IPS-15b (cell line): Measurements from ENCODE around the gene ITGA3.
"Not testable (repeated sequence)": the region's sequence is repeated elsewhere in the genome, so short reads cannot be mapped to it uniquely, and the experiment has no call there.

Source experiments
- H3K27me3 ChIP-seq: one replicate; pipeline ENCODE4 v1.6.1; 2013; ENCODE audit warnings: low read length; ENCODE audit not compliant: control insufficient read depth, insufficient read depth
- H3K36me3 ChIP-seq: one replicate; pipeline ENCODE4 v1.6.1; 2013; ENCODE audit warnings: low read length; ENCODE audit not compliant: control insufficient read depth, insufficient read depth
- H3K4me1 ChIP-seq: one replicate; pipeline ENCODE4 v1.6.1; 2013; ENCODE audit warnings: mild to moderate bottlenecking, low read length; ENCODE audit not compliant: control insufficient read depth, insufficient read depth
- H3K4me3 ChIP-seq: one replicate; pipeline ENCODE4 v1.5.1; 2013; ENCODE audit warnings: low read depth, low read length
- H3K9ac ChIP-seq: one replicate; pipeline ENCODE4 v1.6.1; 2013; ENCODE audit warnings: low read depth, mild to moderate bottlenecking, low read length
- H3K9me3 ChIP-seq: one replicate; pipeline ENCODE4 v1.6.1; 2013; ENCODE audit warnings: mild to moderate bottlenecking, low read length; ENCODE audit not compliant: control insufficient read depth, insufficient read depth

The ITGA3 gene

GRCh38 chr17:50036455-50037261 lies 19.3 kb upstream of the ITGA3 start:
- Histone ChIP-seq H3K9me3 (no peaks in the 10 kb centered on the region), H3K27me3 (no peaks in the 10 kb centered on the region), H3K9ac (no peak overlapping the region), H3K4me3 (no peak overlapping the region), H3K36me3 (no peaks in the 10 kb centered on the region), H3K4me1 (no peaks in the 10 kb centered on the region)

- Histone ChIP-seq H3K36me3 (no peaks in the 10 kb centered on the region), H3K4me3 (no peak overlapping the region), H3K9ac (no peak overlapping the region), H3K4me1 (no peaks in the 10 kb centered on the region), H3K9me3 (no peaks in the 10 kb centered on the region), H3K27me3 (no peaks in the 10 kb centered on the region)
Measured at GRCh38 chr17:50037321-50038107, 18.4 kb upstream of the ITGA3 start.

GRCh38 chr17:50039058-50039457 lies 16.9 kb upstream of the ITGA3 start:
- H3K4me1 ChIP-seq = no peaks in the 10 kb centered on the region
- H3K36me3 ChIP-seq = no peaks in the 10 kb centered on the region
- no peak overlapping the region for H3K9ac ChIP-seq
- H3K4me3 ChIP-seq = no peak overlapping the region
- no peaks in the 10 kb centered on the region for H3K9me3 ChIP-seq
- H3K27me3 ChIP-seq = no peaks in the 10 kb centered on the region

- not testable (repeated sequence) for H3K9ac ChIP-seq
Measured at GRCh38 chr17:50040496-50040895, 15.4 kb upstream of the ITGA3 start.

GRCh38 chr17:50042211-50042610 lies 13.7 kb upstream of the ITGA3 start:
- no peak overlapping the region for H3K9ac ChIP-seq
- H3K27me3 ChIP-seq = no peaks in the 10 kb centered on the region
- H3K4me1 ChIP-seq = no peaks in the 10 kb centered on the region
- no peaks in the 10 kb centered on the region for H3K36me3 ChIP-seq
- H3K4me3 ChIP-seq = no peak overlapping the region
- no peaks in the 10 kb centered on the region for H3K9me3 ChIP-seq

More at GRCh38 chr17:50040496-50040895, 15.4 kb upstream of the ITGA3 start:
- not testable (repeated sequence) for H3K4me3 ChIP-seq, H3K4me1 ChIP-seq, H3K36me3 ChIP-seq, H3K27me3 ChIP-seq, H3K9me3 ChIP-seq

- no peak overlapping the region for H3K9ac ChIP-seq
- no peaks in the 10 kb centered on the region for H3K27me3 ChIP-seq
- no peaks in the 10 kb centered on the region for H3K36me3 ChIP-seq
- no peaks in the 10 kb centered on the region for H3K4me1 ChIP-seq
- no peak overlapping the region for H3K4me3 ChIP-seq
- H3K9me3 ChIP-seq = no peaks in the 10 kb centered on the region
Measured at GRCh38 chr17:50043290-50044148, 12.4 kb upstream of the ITGA3 start.

GRCh38 chr17:50044483-50044882 lies 11.4 kb upstream of the ITGA3 start:
- Histone ChIP-seq H3K4me3 (no peak overlapping the region), H3K9ac (no peak overlapping the region), H3K36me3 (no peaks in the 10 kb centered on the region), H3K27me3 (no peaks in the 10 kb centered on the region), H3K4me1 (no peaks in the 10 kb centered on the region), H3K9me3 (no peaks in the 10 kb centered on the region)

GRCh38 chr17:50045154-50045553 lies 10.8 kb upstream of the ITGA3 start:
- H3K36me3 ChIP-seq = no peaks in the 10 kb centered on the region
- H3K9ac ChIP-seq = no peak overlapping the region
- no peaks in the 10 kb centered on the region for H3K9me3 ChIP-seq
- H3K27me3 ChIP-seq = no peaks in the 10 kb centered on the region
- H3K4me1 ChIP-seq = no peaks in the 10 kb centered on the region
- H3K4me3 ChIP-seq = no peak overlapping the region

- H3K36me3 ChIP-seq = no peaks in the 10 kb centered on the region
- no peaks in the 10 kb centered on the region for H3K9me3 ChIP-seq
- no peak overlapping the region for H3K9ac ChIP-seq
- H3K4me1 ChIP-seq = no peaks in the 10 kb centered on the region
- H3K4me3 ChIP-seq = no peak overlapping the region
- H3K27me3 ChIP-seq = no peaks in the 10 kb centered on the region
Measured at GRCh38 chr17:50046179-50046578, 9.7 kb upstream of the ITGA3 start.

- no peaks in the 10 kb centered on the region for H3K27me3 ChIP-seq
- no peak overlapping the region for H3K4me3 ChIP-seq
- H3K9me3 ChIP-seq = no peaks in the 10 kb centered on the region
- H3K9ac ChIP-seq = no peak overlapping the region
- no peaks in the 10 kb centered on the region for H3K36me3 ChIP-seq
- no peaks in the 10 kb centered on the region for H3K4me1 ChIP-seq
Measured at GRCh38 chr17:50046667-50047066, 9.2 kb upstream of the ITGA3 start.

- Histone ChIP-seq H3K4me1 (no peaks in the 10 kb centered on the region), H3K27me3 (no peaks in the 10 kb centered on the region), H3K4me3 (no peak overlapping the region), H3K36me3 (no peaks in the 10 kb centered on the region), H3K9ac (no peak overlapping the region), H3K9me3 (no peaks in the 10 kb centered on the region)
Measured at GRCh38 chr17:50047083-50047482, 8.8 kb upstream of the ITGA3 start.
